BE2C (cell line): Measurements from ENCODE around the gene SERINC4.
"Not testable (repeated sequence)": the region's sequence is repeated elsewhere in the genome, so short reads cannot be mapped to it uniquely, and the experiment has no call there.

Experiments
- DNase-seq: peaks from one replicate; pipeline ENCODE4 v3.0.0-alpha.2; 2020
- H3K27me3 ChIP-seq: fragments of 250-450 bp; sonication (Bioruptor Pico); 2 replicates; pipeline ENCODE4 v1.5.1; 2020; ENCODE audit warnings: mild to moderate bottlenecking
- H3K36me3 ChIP-seq: fragments of 250-450 bp; sonication (Bioruptor Pico); 2 replicates; pipeline ENCODE4 v1.5.1; 2020; ENCODE audit warnings: mild to moderate bottlenecking
- H3K4me1 ChIP-seq: fragments of 250-450 bp; sonication (Bioruptor Pico); 2 replicates; pipeline ENCODE4 v1.5.1; 2020
- H3K4me3 ChIP-seq: 2 replicates; pipeline ENCODE4 v1.5.1; 2011; ENCODE audit warnings: low read depth, low read length
- H3K9me3 ChIP-seq: fragments of 250-450 bp; sonication (Bioruptor Pico); 2 replicates; pipeline ENCODE4 v1.5.1; 2020
- TF ChIP-seq, protein P1 (sequence below): IDR thresholded peaks from 2 replicates; pipeline ENCODE4 v1.5.1; 2012; ENCODE audit warnings: mild to moderate bottlenecking, low read depth, low read length

SERINC4 gene

DNA sequence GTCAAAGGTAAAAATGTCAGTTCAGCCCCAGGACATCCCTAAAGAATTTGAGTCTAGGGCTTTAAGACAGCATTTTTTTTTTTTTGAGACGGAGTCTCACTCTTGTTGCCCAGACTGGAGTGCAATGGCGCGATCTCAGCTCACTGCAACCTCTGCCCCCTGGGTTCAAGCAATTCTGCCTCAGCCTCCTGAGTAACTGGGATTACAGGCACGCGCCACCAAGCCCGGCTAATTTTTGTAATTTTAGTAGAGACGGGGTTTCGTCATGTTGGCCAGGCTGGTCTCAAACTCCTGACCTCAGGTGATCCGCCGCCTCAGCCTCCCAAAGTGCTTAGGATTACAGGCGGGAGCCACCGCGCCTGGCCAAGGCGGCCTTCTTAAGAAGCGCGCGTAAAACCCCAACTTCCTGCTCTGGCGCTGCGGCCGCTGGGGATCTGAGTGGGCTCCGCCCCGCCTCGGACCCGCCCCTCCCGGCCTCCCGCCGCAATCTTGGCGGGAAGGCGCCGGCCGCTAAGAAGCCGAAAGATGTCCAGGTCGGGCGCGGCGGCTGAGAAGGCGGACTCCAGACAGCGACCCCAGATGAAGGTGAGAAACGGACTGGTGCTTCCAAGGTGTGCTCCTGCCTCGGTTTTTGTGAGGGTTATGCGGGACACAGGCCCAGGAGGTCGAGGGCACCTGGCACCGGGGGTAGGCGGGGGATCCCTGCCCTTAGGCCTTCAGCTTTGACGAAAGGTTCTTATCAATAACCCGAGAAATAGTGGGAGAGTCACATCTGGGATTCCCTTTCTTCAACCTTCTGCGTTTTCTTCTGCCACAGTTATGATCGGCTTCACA lies 26.7 kb upstream of the SERINC4 start, which contains the start of gene WDR76:
TSS of gene WDR76 (plus strand) at position 495 of the 834 bp plus-strand sequence. CDS start at position 526, 31 bp downstream.
- TF ChIP-seq, protein P1, sequence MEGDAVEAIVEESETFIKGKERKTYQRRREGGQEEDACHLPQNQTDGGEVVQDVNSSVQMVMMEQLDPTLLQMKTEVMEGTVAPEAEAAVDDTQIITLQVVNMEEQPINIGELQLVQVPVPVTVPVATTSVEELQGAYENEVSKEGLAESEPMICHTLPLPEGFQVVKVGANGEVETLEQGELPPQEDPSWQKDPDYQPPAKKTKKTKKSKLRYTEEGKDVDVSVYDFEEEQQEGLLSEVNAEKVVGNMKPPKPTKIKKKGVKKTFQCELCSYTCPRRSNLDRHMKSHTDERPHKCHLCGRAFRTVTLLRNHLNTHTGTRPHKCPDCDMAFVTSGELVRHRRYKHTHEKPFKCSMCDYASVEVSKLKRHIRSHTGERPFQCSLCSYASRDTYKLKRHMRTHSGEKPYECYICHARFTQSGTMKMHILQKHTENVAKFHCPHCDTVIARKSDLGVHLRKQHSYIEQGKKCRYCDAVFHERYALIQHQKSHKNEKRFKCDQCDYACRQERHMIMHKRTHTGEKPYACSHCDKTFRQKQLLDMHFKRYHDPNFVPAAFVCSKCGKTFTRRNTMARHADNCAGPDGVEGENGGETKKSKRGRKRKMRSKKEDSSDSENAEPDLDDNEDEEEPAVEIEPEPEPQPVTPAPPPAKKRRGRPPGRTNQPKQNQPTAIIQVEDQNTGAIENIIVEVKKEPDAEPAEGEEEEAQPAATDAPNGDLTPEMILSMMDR, result no peak
- H3K4me1 ChIP-seq, result no peaks in the 10 kb centered on the region; the same call in 1 of the 2 replicates
- H3K36me3 ChIP-seq, result no peaks in the 10 kb centered on the region
- peak within 1 kb of the TSS; percentile 77 for H3K4me3 ChIP-seq
- no peaks in the 10 kb centered on the region for H3K9me3 ChIP-seq
- DNase-seq, result peak; percentile 88
- H3K27me3 ChIP-seq, result no peaks in the 10 kb centered on the region

GRCh38 chr15:43826029-43826507 lies 26.0 kb upstream of the SERINC4 start:
- no peaks in the 10 kb centered on the region for H3K27me3 ChIP-seq
- H3K4me1 ChIP-seq, result no peaks in the 10 kb centered on the region; the same call in 1 of the 2 replicates
- no peak for DNase-seq
- H3K36me3 ChIP-seq, result no peaks in the 10 kb centered on the region
- peak overlapping the region; percentile 77 for H3K4me3 ChIP-seq
- TF ChIP-seq, protein P1, result no peak
- no peaks in the 10 kb centered on the region for H3K9me3 ChIP-seq

- not testable (repeated sequence) for H3K27me3 ChIP-seq, H3K4me3 ChIP-seq, H3K36me3 ChIP-seq, DNase-seq, H3K9me3 ChIP-seq, H3K4me1 ChIP-seq
Measured at GRCh38 chr15:43825305-43825704, 25.3 kb upstream of the SERINC4 start.

GRCh38 chr15:43824302-43825246 lies 24.6 kb upstream of the SERINC4 start, which contains the start of gene MFAP1:
Gene MFAP1 (minus strand): TSS chr15:43824690. CDS start chr15:43824569, 121 bp downstream.
- Histone ChIP-seq H3K4me1 (no peaks in the 10 kb centered on the region; the same call in 1 of the 2 replicates), H3K27me3 (no peaks in the 10 kb centered on the region), H3K36me3 (peaks cover 5% of the 10 kb centered on the region; the same call in 1 of the 2 replicates), H3K4me3 (peak within 1 kb of the TSS; percentile 89), H3K9me3 (no peaks in the 10 kb centered on the region)
- peak; percentile 92 for DNase-seq
- TF ChIP-seq, protein P1, result no peak

GRCh38 chr15:43821505-43821904 lies 21.5 kb upstream of the SERINC4 start:
- DNase-seq, result no peak
- H3K9me3 ChIP-seq, result no peaks in the 10 kb centered on the region
- no peaks in the 10 kb centered on the region for H3K27me3 ChIP-seq
- H3K4me3 ChIP-seq, result no peak overlapping the region
- no peaks in the 10 kb centered on the region for H3K4me1 ChIP-seq
- H3K36me3 ChIP-seq, result peaks cover 10% of the 10 kb centered on the region
- TF ChIP-seq, protein P1, result no peak

DNA sequence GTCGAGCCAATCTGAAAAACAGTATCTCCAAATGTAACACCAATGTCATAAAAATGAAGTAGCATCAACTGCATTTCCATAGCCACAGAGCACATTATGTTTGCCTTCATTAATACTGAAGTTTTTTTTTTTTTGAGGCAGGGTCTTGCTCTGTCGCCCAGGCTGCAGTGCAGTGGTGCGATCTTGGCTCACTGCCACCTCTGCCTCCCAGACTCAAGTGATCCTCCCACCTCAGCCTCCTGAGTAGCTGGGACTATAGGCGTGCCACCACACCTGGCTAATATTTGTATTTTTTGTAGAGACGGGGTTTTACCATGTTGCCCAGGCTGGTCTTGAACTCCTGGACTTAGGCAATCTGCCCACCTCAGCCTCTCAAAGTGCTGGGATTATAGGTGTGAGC lies 15.0 kb upstream of the SERINC4 start:
- H3K4me3 ChIP-seq, H3K9me3 ChIP-seq, H3K4me1 ChIP-seq, DNase-seq, H3K27me3 ChIP-seq: not testable (repeated sequence)
- peaks cover 60% of the 10 kb centered on the region for H3K36me3 ChIP-seq
